ENCODE data around the gene GGT1.

GGT1 gene

DNA sequence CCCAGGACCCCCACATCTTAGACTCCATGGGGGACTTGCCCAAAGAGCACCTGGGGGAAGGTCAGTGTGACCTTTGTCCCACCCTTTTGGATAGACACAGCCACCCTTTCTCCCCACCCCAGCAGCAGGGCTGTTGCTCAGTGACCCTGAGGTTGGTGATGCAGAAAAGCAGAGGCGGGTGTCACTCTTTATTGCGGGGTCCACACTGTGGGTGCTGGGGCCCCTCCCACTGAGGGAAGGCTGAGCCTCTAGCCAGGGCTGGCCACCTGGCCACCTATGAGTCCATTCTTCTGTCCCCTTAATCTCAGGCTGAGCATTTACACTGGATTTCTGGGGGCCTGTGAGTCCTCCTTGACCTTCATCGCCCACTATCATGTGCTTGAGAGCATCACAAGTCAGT is 17.5 kb upstream of the GGT1 start:
- DNase-seq (ENCODE audit: low read depth in 1 of 2, low spot score in 1 of 2) = no peak
- Histone ChIP-seq H3K27me3 (ENCODE audit: insufficient read depth, poor library complexity, severe bottlenecking) (no peaks in the 10 kb centered on the region), H3K27ac (replicated peaks) (no peak overlapping the region), H3K4me3 (replicated peaks; ENCODE audit: insufficient read depth, low read length) (no peak overlapping the region)
- no peak for TF ChIP-seq GABPA (IDR thresholded peaks at IDR 0.05; ENCODE audit: low read depth)
- TF ChIP-seq CTCF (IDR thresholded peaks at IDR 0.05; ENCODE audit: insufficient read depth, low read length) = no peak
- no peak for TF ChIP-seq POLR2AphosphoS5 (IDR thresholded peaks at IDR 0.05; ENCODE audit: low read depth)
- TF ChIP-seq, protein P1, sequence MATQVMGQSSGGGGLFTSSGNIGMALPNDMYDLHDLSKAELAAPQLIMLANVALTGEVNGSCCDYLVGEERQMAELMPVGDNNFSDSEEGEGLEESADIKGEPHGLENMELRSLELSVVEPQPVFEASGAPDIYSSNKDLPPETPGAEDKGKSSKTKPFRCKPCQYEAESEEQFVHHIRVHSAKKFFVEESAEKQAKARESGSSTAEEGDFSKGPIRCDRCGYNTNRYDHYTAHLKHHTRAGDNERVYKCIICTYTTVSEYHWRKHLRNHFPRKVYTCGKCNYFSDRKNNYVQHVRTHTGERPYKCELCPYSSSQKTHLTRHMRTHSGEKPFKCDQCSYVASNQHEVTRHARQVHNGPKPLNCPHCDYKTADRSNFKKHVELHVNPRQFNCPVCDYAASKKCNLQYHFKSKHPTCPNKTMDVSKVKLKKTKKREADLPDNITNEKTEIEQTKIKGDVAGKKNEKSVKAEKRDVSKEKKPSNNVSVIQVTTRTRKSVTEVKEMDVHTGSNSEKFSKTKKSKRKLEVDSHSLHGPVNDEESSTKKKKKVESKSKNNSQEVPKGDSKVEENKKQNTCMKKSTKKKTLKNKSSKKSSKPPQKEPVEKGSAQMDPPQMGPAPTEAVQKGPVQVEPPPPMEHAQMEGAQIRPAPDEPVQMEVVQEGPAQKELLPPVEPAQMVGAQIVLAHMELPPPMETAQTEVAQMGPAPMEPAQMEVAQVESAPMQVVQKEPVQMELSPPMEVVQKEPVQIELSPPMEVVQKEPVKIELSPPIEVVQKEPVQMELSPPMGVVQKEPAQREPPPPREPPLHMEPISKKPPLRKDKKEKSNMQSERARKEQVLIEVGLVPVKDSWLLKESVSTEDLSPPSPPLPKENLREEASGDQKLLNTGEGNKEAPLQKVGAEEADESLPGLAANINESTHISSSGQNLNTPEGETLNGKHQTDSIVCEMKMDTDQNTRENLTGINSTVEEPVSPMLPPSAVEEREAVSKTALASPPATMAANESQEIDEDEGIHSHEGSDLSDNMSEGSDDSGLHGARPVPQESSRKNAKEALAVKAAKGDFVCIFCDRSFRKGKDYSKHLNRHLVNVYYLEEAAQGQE (IDR thresholded peaks at IDR 0.05; ENCODE audit: insufficient replicate concordance, low read depth) = no peak
- no peak for TF ChIP-seq SPI1 (IDR thresholded peaks at IDR 0.05; ENCODE audit: borderline replicate concordance, low read depth)

DNA sequence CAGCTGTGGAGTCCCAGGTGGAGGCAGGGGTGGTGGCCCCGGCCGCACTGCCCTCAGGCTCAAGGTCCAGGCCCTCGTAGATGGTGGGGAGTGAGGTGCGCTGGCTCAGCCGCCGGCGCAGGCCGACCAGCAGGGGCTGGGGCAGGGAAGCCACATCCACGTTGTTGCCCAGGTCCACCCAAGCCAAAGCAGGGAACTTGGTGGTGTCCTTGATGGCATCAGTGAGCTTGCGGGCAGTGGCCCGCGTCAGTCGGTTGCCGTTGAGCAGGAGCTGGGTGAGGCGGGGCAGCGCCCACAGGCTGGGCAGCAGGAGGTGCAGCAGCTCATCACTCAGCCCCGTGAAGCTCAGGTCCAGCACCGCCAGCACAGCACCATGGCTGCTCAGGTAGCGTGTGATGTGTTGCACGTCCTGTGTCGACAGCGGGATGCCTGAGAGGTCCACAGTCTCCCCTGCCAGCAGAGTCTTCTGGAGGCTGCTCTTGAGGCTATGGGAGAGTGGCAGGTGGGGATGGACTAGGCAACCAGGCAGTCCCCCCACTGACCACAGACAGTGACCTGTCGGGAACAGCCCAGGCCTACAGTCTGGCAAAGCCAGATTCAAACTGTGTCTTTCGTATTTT is 17.0 kb upstream of the GGT1 start:
- no peak overlapping the region for H3K27ac ChIP-seq (replicated peaks)
- DNase-seq (ENCODE audit: low read depth in 1 of 2, low spot score in 1 of 2) = no peak
- no peak for TF ChIP-seq GABPA (IDR thresholded peaks at IDR 0.05; ENCODE audit: low read depth)
- TF ChIP-seq CTCF (IDR thresholded peaks at IDR 0.05; ENCODE audit: insufficient read depth, low read length) = no peak
- no peak for TF ChIP-seq SPI1 (IDR thresholded peaks at IDR 0.05; ENCODE audit: borderline replicate concordance, low read depth)
- TF ChIP-seq, protein P1 (IDR thresholded peaks at IDR 0.05; ENCODE audit: insufficient replicate concordance, low read depth) = no peak
- no peak overlapping the region for H3K4me3 ChIP-seq (replicated peaks; ENCODE audit: insufficient read depth, low read length)
- no peaks in the 10 kb centered on the region for H3K27me3 ChIP-seq (ENCODE audit: insufficient read depth, poor library complexity, severe bottlenecking)

GRCh38 chr22:24587251-24587650 is 15.7 kb upstream of the GGT1 start:
- Histone ChIP-seq H3K27me3 (ENCODE audit: insufficient read depth, poor library complexity, severe bottlenecking) (no peaks in the 10 kb centered on the region), H3K27ac (replicated peaks) (no peak overlapping the region), H3K4me3 (replicated peaks; ENCODE audit: insufficient read depth, low read length) (no peak overlapping the region)
- no peak for DNase-seq (ENCODE audit: low read depth in 1 of 2, low spot score in 1 of 2)
- TF ChIP-seq CTCF (IDR thresholded peaks at IDR 0.05; ENCODE audit: insufficient read depth, low read length) (no peak), GABPA (IDR thresholded peaks at IDR 0.05; ENCODE audit: low read depth) (no peak)

GRCh38 chr22:24587948-24588347 is 15.0 kb upstream of the GGT1 start:
- Histone ChIP-seq H3K4me3 (replicated peaks; ENCODE audit: insufficient read depth, low read length) (no peak overlapping the region), H3K27me3 (ENCODE audit: insufficient read depth, poor library complexity, severe bottlenecking) (no peaks in the 10 kb centered on the region), H3K27ac (replicated peaks) (no peak overlapping the region)
- no peak for DNase-seq (ENCODE audit: low read depth in 1 of 2, low spot score in 1 of 2)
- TF ChIP-seq GABPA (IDR thresholded peaks at IDR 0.05; ENCODE audit: low read depth) (no peak), POLR2AphosphoS5 (IDR thresholded peaks at IDR 0.05; ENCODE audit: low read depth) (no peak), CTCF (IDR thresholded peaks at IDR 0.05; ENCODE audit: insufficient read depth, low read length) (no peak), SPI1 (IDR thresholded peaks at IDR 0.05; ENCODE audit: borderline replicate concordance, low read depth) (no peak)
- TF ChIP-seq, protein P1 (IDR thresholded peaks at IDR 0.05; ENCODE audit: insufficient replicate concordance, low read depth) = no peak

Measured in HL-60 (cell line).